Heart right ventricle (tissue), 16 donors: ENCODE data around the gene MYO1D. TPM values are rescaled to one million over a fixed set of nuclear protein-coding genes. Genes with fewer than 3 reads are reported as not detected.

ENCODE experiments used
- ATAC-seq, 8 donors: fragments of 200-7000 bp; cut with Tn5 transposase; one replicate each; pipeline ENCODE4 v1.9.1; 2020; ENCODE audit warnings: mild to moderate bottlenecking in 8 of 8, moderate library complexity in 8 of 8, moderate number of reproducible peaks in 1 of 8
- DNase-seq, 2 donors: peaks; one replicate each; pipeline ENCODE4 v3.0.0-alpha.2; 2020
- H3K27ac ChIP-seq, 10 donors: fragments of 200-600 bp; sonication (generic) in 2 of 10; one replicate each; pipeline versions ENCODE4 v1.5.0 to v1.8.0; 2020 to 2022; ENCODE audit warnings: mild to moderate bottlenecking in 3 of 10
- H3K27me3 ChIP-seq, 7 donors: fragments of 200-600 bp; one replicate each; pipeline ENCODE4 v1.8.0; 2021 to 2022; ENCODE audit warnings: mild to moderate bottlenecking in 2 of 7
- H3K36me3 ChIP-seq, 9 donors: fragments of 200-600 bp; sonication (generic) in 1 of 9; one replicate each; pipeline versions ENCODE4 v1.5.0 to v1.8.0; 2020 to 2022; ENCODE audit warnings: mild to moderate bottlenecking in 2 of 9
- H3K4me1 ChIP-seq, 9 donors: fragments of 200-600 bp; sonication (generic) in 1 of 9; one replicate each; pipeline versions ENCODE4 v1.5.0 to v1.8.0; 2020 to 2022; ENCODE audit warnings: mild to moderate bottlenecking in 4 of 9
- H3K4me3 ChIP-seq, 10 donors: fragments of 200-600 bp; sonication (generic) in 2 of 10; one replicate each; pipeline versions ENCODE4 v1.5.0 to v1.8.0; 2020 to 2022; ENCODE audit warnings: mild to moderate bottlenecking in 7 of 10, moderate library complexity in 2 of 10
- H3K9me3 ChIP-seq, 11 donors: fragments of 200-600 bp in 10 of 11; sonication (generic) in 2 of 11; one replicate each; pipeline versions ENCODE4 v1.5.0 to v1.8.0; 2013 to 2022; ENCODE audit warnings: mild to moderate bottlenecking in 2 of 11, control low read depth in 1 of 11, moderate library complexity in 1 of 11
- whole genome bisulfite sequencing, 2 donors: extraction: QIAGEN DNeasy Blood & Tissue Kit; methylation state at CpG; one replicate each; pipeline ENCODE4 v1.1.7; 2013; ENCODE audit warnings: inconsistent platforms in 1 of 2; 5-methylcytosine and 5-hydroxymethylcytosine counted together
- intact Hi-C, 10 donors: fragments of 100-400 bp; cut with DNase I; formaldehyde crosslinking; loops; one replicate each; pipeline versions ENCODE4 v1.11.1 to v1.14.2; 2022
- polyA plus RNA-seq, 2 donors: library from polyadenylated mRNA; stranded (reverse); fragments of 200-250 nt; gene quantifications; one replicate each; pipeline ENCODE4 v1.2.3, GENCODE V29; 2013
- total RNA-seq, 10 donors: library from RNA; stranded (reverse); fragmentation: NEBNext Ultra II Directional in 3 of 10; extraction: Animal tissue kit (Norgen Biotek cat#: 25700) in 3 of 10; gene quantifications; one replicate each; pipeline versions ENCODE4 v1.2.1 to v1.2.4, GENCODE V29; 2021 to 2023
- TF ChIP-seq, protein P1 (sequence below), 9 donors: fragments of 200-600 bp; sonication (generic) in 2 of 9; IDR thresholded peaks; one replicate each; pipeline versions ENCODE4 v1.5.0 to v1.8.0; 2021 to 2022; ENCODE audit warnings: antibody characterized with exemption in 9 of 9, mild to moderate bottlenecking in 5 of 9, moderate library complexity in 1 of 9
- donor health status: Arrhythmogenic right ventricular cardiomyopathy.
- donor health status: ischemic (EF 13 %, LVEDD 7.1; RV severe dilation, severe dysfunction).
- donor health status: healthy with polysubstance abuse.
- donor health status: DM: no; HTN: yes; CAD: no.
- donor health status: DM: no; HTN: no; CAD: no.
- donor health status: ischemic (EF 25% LVEDD 6.9; RV normal size, moderate dysfunction).
- donor health status: ischemic (EF 25% LVEDD 5.7; RV mildly dilated, moderate dysfunction).
- donor health status: healthy.
- donor health status: DM: yes; HTN: yes; CAD: no.
- donor health status: Ischemic cardiomyopathy.
- donor health status: ischemic (EF 35%, LVEDD 5.7; RV mildly dilated, moderate dysfunction).
- donor health status: nonischemic (EF 11% LVEDD 7.7; RV severe dilation, severe dysfunction).
- donor health status: DM: yes; HTN: yes; CAD: no.
- donor health status: PGD.
- donor health status: ischemic (EF 29% LVEDD 5.4; RV normal size, mild dysfunction).
- donor health status: nonischemic (EF 23%, LVEDD 6.1; RV moderate dilation, normal function).

Gene MYO1D
- total and polyA plus RNA-seq, 12 donors = 1.9 to 16.4 (median 6.7) TPM

DNA sequence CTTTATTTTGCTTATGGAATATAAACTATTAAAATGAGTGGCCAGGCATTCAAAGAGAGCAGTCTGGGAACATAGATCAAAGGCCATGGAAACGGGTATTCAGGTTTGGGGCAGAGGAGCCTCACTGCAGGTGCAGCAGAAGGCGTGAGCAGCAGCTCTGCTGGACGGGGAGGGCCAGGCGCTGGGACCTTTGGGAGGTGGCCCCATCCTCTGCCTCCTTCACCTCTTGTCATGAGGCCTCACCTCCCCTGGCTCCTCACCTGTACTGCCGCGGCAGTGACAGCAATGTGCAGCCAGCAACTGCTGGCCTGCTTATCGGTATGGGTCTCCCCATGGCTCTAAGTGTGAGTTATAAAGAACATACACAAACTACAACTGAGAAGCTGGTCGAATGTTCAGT, 280.7 kb downstream of the MYO1D start:
- 92 to 94% methylated on average over 8 of the region's 8 CpGs for WGBS, 2 donors
- peaks cover 0 to 16% (median 0%) of the 10 kb centered on the region in 11 donors for H3K9me3 ChIP-seq
- intact Hi-C loops = no loop called here
- TF ChIP-seq, protein P1, sequence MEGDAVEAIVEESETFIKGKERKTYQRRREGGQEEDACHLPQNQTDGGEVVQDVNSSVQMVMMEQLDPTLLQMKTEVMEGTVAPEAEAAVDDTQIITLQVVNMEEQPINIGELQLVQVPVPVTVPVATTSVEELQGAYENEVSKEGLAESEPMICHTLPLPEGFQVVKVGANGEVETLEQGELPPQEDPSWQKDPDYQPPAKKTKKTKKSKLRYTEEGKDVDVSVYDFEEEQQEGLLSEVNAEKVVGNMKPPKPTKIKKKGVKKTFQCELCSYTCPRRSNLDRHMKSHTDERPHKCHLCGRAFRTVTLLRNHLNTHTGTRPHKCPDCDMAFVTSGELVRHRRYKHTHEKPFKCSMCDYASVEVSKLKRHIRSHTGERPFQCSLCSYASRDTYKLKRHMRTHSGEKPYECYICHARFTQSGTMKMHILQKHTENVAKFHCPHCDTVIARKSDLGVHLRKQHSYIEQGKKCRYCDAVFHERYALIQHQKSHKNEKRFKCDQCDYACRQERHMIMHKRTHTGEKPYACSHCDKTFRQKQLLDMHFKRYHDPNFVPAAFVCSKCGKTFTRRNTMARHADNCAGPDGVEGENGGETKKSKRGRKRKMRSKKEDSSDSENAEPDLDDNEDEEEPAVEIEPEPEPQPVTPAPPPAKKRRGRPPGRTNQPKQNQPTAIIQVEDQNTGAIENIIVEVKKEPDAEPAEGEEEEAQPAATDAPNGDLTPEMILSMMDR (IDR thresholded peaks at IDR 0.05) = no peak
- H3K27ac ChIP-seq = no peak overlapping the region
- no peak overlapping the region for H3K4me3 ChIP-seq
- ATAC-seq (no peak), DNase-seq (no peak)
- H3K36me3 ChIP-seq = peaks cover 0 to 13% (median 0%) of the 10 kb centered on the region in 9 donors
- H3K27me3 ChIP-seq = no peaks in the 10 kb centered on the region
- H3K4me1 ChIP-seq = no peaks in the 10 kb centered on the region

DNA sequence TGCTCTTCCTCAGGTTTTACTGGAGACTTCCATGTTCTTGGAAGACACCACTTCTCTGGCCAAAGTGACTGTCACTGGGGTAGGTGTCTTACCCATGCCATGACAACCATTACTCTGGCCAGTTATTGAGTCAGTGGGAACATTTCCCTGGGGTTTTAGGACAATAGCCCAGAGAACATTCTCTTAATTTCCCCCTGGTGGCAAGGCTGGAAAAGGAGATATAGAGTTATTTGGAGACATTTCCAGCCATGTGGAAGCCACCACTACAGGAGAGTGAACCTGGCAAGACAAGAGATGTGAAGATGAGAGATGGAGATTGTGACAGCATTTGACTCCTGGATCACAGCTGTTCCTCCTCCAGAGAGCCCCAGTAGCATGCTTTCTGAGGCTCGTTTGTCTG, 283.9 kb downstream of the MYO1D start:
- TF ChIP-seq, protein P1 (IDR thresholded peaks at IDR 0.05) = no peak
- intact Hi-C loops = no loop called here
- no peak for ATAC-seq
- WGBS, 2 donors = 75 to 78% methylated on average over 1 of the region's 1 CpG
- Histone ChIP-seq H3K9me3 (no peaks in the 10 kb centered on the region), H3K27ac (no peak overlapping the region), H3K4me3 (no peak overlapping the region), H3K27me3 (no peaks in the 10 kb centered on the region), H3K4me1 (peaks cover 0 to 13% (median 0%) of the 10 kb centered on the region in 9 donors), H3K36me3 (no peaks in the 10 kb centered on the region)
- DNase-seq = no peak

DNA sequence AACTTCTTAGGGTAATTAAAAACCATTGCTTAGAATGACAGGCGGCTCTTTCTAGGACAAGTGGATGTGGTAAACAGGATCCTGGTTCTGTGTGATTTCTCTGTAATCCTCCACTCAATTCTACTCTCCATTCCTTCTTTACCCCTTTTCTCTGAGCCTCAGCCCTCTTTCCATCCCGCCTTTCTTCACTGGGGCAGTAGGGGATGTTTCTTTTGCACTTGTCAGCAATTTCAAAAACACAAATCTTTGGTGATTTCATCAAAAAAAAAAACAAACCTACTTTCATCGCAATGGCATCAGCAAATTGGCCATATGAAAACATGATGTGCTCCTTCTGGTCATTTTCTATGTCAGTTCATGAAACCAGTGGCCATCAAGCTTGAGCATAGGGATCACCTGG, 285.5 kb downstream of the MYO1D start:
- intact Hi-C loops = no loop called here
- TF ChIP-seq, protein P1 (IDR thresholded peaks at IDR 0.05) = no peak
- H3K36me3 ChIP-seq = no peaks in the 10 kb centered on the region
- no peaks in the 10 kb centered on the region for H3K27me3 ChIP-seq
- WGBS, 2 donors = 94 to 97% methylated on average over 3 of the region's 3 CpGs
- H3K4me1 ChIP-seq = peaks cover 0 to 13% (median 0%) of the 10 kb centered on the region in 9 donors
- DNase-seq = no peak
- no peak overlapping the region for H3K4me3 ChIP-seq
- no peak overlapping the region for H3K27ac ChIP-seq
- H3K9me3 ChIP-seq = no peaks in the 10 kb centered on the region
- no peak for ATAC-seq

DNA sequence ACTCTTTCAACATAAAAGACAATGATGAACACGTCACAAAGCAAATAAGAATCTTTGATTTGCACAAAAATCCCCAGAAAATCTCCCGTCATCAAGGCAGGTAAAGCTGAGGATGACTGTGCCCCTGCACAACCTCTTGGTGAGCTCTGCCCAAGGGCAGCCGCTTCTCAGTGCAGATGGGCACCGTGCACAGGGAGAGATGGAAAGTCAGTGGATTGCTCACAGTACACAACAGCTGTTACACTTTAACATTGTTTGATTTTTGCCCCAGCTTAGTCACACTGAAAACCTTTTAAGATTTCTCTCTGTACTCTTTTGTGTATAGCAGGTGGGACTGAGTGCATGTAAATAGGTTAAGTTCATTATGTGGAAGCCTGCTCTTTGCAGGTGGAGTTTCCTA, 285.9 kb downstream of the MYO1D start:
- TF ChIP-seq, protein P1 (IDR thresholded peaks at IDR 0.05) = no peak
- WGBS, 2 donors = 92 to 95% methylated on average over 4 of the region's 4 CpGs
- ATAC-seq (no peak), DNase-seq (no peak)
- H3K9me3 ChIP-seq = no peaks in the 10 kb centered on the region
- H3K36me3 ChIP-seq = no peaks in the 10 kb centered on the region
- intact Hi-C loops = no loop called here
- peaks cover 0 to 13% (median 0%) of the 10 kb centered on the region in 9 donors for H3K4me1 ChIP-seq
- H3K27ac ChIP-seq = no peak overlapping the region
- H3K27me3 ChIP-seq = no peaks in the 10 kb centered on the region
- H3K4me3 ChIP-seq = no peak overlapping the region
